ENCODE data around the gene PLXNB2.
A peak's percentile ranks its signal among the peaks of the same experiment; 100 is the strongest.
"Not testable (repeated sequence)": the region's sequence is repeated elsewhere in the genome, so short reads cannot be mapped to it uniquely, and the experiment has no call there.

Gene PLXNB2

GRCh38 chr22:50278461-50278860 is 29.0 kb downstream of the PLXNB2 start:
- DNase-seq, result no peak

GRCh38 chr22:50277761-50278160 is 29.7 kb downstream of the PLXNB2 start:
- DNase-seq, result no peak

GRCh38 chr22:50276143-50276542 is 31.3 kb downstream of the PLXNB2 start:
- DNase-seq, result peak in 1 of 2 donors; percentile 58

GRCh38 chr22:50275181-50276055 is 32.0 kb downstream of the PLXNB2 start:
- DNase-seq, result no peak

- DNase-seq, result no peak
These were observed 32.7 kb downstream of the PLXNB2 start for GRCh38 chr22:50274771-50275170.

- peak; percentile 53 to 55 for DNase-seq
These were observed 33.1 kb downstream of the PLXNB2 start for GRCh38 chr22:50274311-50274710.

GRCh38 chr22:50273781-50274180 is 33.7 kb downstream of the PLXNB2 start:
- DNase-seq, result not testable (repeated sequence)

- DNase-seq, result not testable (repeated sequence)
These were observed 34.1 kb downstream of the PLXNB2 start for GRCh38 chr22:50273352-50273751.

GRCh38 chr22:50272044-50272802 is 35.2 kb downstream of the PLXNB2 start:
- no peak for DNase-seq

- peak; percentile 63 to 76 for DNase-seq
These were observed 35.9 kb downstream of the PLXNB2 start for GRCh38 chr22:50271519-50271970.

- peak; percentile 73 to 74 for DNase-seq
These were observed 36.6 kb downstream of the PLXNB2 start for GRCh38 chr22:50270666-50271394.

GRCh38 chr22:50269970-50270665 is 37.3 kb downstream of the PLXNB2 start, which contains the start of gene MAPK11:
Gene MAPK11 (minus strand): TSS chr22:50270380. CDS start chr22:50270292, 88 bp downstream.
- DNase-seq, result peak; percentile 74 to 77

- DNase-seq, result no peak
These were observed 37.9 kb downstream of the PLXNB2 start for GRCh38 chr22:50269573-50269969.

- no peak for DNase-seq
These were observed 38.8 kb downstream of the PLXNB2 start for GRCh38 chr22:50268655-50269113.

GRCh38 chr22:50267591-50268390 is 39.7 kb downstream of the PLXNB2 start:
- peak; percentile 59 to 68 for DNase-seq

GRCh38 chr22:50266994-50267393 is 40.5 kb downstream of the PLXNB2 start:
- no peak for DNase-seq

- no peak for DNase-seq
These were observed 42.3 kb downstream of the PLXNB2 start for GRCh38 chr22:50264946-50265669.

GRCh38 chr22:50264104-50264745 is 43.2 kb downstream of the PLXNB2 start:
- DNase-seq, result no peak

GRCh38 chr22:50262973-50263617 is 44.4 kb downstream of the PLXNB2 start:
- no peak for DNase-seq
